ENCODE results near the gene PRUNE2.

The PRUNE2 gene

DNA sequence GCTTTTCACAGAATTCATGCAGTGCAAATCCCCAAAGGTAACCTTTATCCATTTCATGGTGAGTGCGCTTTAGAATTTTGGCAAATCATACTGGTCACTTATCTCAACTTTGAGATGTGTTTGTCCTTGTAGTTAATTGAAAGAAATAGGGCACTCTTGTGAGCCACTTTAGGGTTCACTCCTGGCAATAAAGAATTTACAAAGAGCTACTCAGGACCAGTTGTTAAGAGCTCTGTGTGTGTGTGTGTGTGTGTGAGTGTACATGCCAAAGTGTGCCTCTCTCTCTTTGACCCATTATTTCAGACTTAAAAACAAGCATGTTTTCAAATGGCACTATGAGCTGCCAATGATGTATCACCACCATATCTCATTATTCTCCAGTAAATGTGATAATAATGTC, 120.4 kb downstream of the PRUNE2 start:
- TF ChIP-seq, protein P1, sequence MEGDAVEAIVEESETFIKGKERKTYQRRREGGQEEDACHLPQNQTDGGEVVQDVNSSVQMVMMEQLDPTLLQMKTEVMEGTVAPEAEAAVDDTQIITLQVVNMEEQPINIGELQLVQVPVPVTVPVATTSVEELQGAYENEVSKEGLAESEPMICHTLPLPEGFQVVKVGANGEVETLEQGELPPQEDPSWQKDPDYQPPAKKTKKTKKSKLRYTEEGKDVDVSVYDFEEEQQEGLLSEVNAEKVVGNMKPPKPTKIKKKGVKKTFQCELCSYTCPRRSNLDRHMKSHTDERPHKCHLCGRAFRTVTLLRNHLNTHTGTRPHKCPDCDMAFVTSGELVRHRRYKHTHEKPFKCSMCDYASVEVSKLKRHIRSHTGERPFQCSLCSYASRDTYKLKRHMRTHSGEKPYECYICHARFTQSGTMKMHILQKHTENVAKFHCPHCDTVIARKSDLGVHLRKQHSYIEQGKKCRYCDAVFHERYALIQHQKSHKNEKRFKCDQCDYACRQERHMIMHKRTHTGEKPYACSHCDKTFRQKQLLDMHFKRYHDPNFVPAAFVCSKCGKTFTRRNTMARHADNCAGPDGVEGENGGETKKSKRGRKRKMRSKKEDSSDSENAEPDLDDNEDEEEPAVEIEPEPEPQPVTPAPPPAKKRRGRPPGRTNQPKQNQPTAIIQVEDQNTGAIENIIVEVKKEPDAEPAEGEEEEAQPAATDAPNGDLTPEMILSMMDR (IDR thresholded peaks at IDR 0.05; ENCODE audit: low read depth, low read length, missing control alignments), result no peak
- DNase-seq, result no peak
- in situ Hi-C loops (cut with HindIII; ENCODE audit: low pct_ligation_motif_present, low sequenced_read_pairs), result loop anchor here (25.0 kb wide), 1 partner anchor 202 kb away; no protein-coding TSS in a partner anchor
- Histone ChIP-seq H3K4me3 (ENCODE audit: low read depth, low read length) (no peak overlapping the region), H3K27me3 (replicated peaks) (no peaks in the 10 kb centered on the region), H3K27ac (no peak overlapping the region), H3K36me3 (replicated peaks) (no peaks in the 10 kb centered on the region)

- in situ Hi-C loops (cut with HindIII; ENCODE audit: low pct_ligation_motif_present, low sequenced_read_pairs), result loop anchor here (25.0 kb wide), 1 partner anchor 202 kb away; no protein-coding TSS in a partner anchor
- Histone ChIP-seq H3K27me3 (replicated peaks) (no peaks in the 10 kb centered on the region), H3K36me3 (replicated peaks) (no peaks in the 10 kb centered on the region), H3K27ac (no peak overlapping the region), H3K4me3 (ENCODE audit: low read depth, low read length) (no peak overlapping the region)
- no peak for DNase-seq
- TF ChIP-seq, protein P1 (IDR thresholded peaks at IDR 0.05; ENCODE audit: low read depth, low read length, missing control alignments), result no peak
These were observed 121.0 kb downstream of the PRUNE2 start for GRCh38 chr9:76784881-76785280.

GRCh38 chr9:76772686-76773445, 133.0 kb downstream of the PRUNE2 start:
- no peaks in the 10 kb centered on the region for H3K36me3 ChIP-seq (replicated peaks)
- no peak overlapping the region for H3K27ac ChIP-seq
- no peak for DNase-seq
- H3K4me3 ChIP-seq (ENCODE audit: low read depth, low read length), result no peak overlapping the region
- TF ChIP-seq, protein P1 (IDR thresholded peaks at IDR 0.05; ENCODE audit: low read depth, low read length, missing control alignments), result no peak
- H3K27me3 ChIP-seq (replicated peaks), result no peaks in the 10 kb centered on the region
- in situ Hi-C loops (cut with HindIII; ENCODE audit: low pct_ligation_motif_present, low sequenced_read_pairs), result no loop called here

- Histone ChIP-seq H3K4me3 (ENCODE audit: low read depth, low read length) (no peak overlapping the region), H3K27ac (no peak overlapping the region), H3K27me3 (replicated peaks) (no peaks in the 10 kb centered on the region), H3K36me3 (replicated peaks) (no peaks in the 10 kb centered on the region)
- DNase-seq, result no peak
- TF ChIP-seq, protein P1 (IDR thresholded peaks at IDR 0.05; ENCODE audit: low read depth, low read length, missing control alignments), result no peak
- in situ Hi-C loops (cut with HindIII; ENCODE audit: low pct_ligation_motif_present, low sequenced_read_pairs), result no loop called here
These were observed 139.8 kb downstream of the PRUNE2 start for GRCh38 chr9:76766126-76766525.

DNA sequence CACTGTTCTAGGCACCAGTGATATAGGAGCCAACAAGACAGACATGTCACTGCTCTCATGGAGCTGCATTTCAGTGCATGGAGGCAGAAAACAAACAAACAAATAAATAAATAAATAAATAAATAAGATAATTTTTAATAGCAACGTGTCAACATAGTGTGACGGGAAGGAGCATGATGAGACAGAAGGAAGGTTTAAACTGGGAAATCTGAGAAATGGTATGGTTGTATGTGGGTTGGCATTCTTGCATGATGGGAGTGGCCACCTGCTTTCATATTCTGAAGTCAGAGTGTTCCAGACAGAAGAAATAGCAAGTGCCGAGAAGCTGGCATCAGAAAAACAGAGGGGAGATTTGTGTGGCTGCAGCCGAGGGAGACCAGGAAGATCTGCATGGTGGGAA, 141.8 kb downstream of the PRUNE2 start, which contains the start of gene PCA3:
TSS of gene PCA3 (plus strand) at position 301 of the 400 bp plus-strand sequence.
- in situ Hi-C loops (cut with HindIII; ENCODE audit: low pct_ligation_motif_present, low sequenced_read_pairs), result no loop called here
- H3K27ac ChIP-seq, result no peak within 1 kb of the TSS
- H3K27me3 ChIP-seq (replicated peaks), result no peaks in the 10 kb centered on the region
- TF ChIP-seq, protein P1 (IDR thresholded peaks at IDR 0.05; ENCODE audit: low read depth, low read length, missing control alignments), result no peak
- no peak within 1 kb of the TSS for H3K4me3 ChIP-seq (ENCODE audit: low read depth, low read length)
- no peaks in the 10 kb centered on the region for H3K36me3 ChIP-seq (replicated peaks)
- no peak for DNase-seq
